ENCODE measurements around the gene ITPA.

The ITPA gene

DNA sequence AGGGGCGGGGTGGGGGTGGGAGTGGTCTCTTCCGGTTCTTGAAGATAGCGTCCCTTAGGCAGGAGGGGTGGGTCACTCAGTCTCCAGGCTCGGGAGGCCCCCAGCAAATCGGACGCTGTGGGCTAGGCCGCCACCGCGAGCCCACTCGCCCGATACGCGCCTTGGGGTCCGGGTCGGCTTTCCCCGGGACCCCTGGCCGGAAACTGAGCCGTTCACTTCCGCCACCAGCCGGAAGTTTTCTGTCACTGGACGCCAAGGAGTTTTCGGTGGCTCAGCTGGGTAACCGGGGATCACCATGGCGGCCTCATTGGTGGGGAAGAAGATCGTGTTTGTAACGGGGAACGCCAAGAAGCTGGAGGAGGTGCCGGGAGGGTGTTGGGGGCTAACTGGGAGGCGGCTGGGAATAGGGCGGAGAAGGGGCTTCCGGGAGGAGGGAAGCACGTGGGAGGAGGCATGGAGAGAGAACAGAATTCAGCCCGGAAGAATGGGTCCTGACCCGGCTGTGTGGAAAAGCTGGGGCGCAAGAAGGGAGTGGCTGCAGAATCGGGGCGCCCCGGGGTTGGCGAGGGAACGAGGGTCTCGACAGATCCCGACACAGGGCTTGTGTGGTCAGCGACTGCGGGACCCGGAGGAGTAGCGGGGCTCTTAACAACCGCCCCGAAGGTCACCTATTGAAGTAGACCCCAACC, at the start of gene ITPA:
Gene ITPA, plus strand, starts transcription at position 242 of the 689 bp plus-strand sequence. Its CDS starts 54 bp downstream, at position 296.
- peak; percentile 87 for DNase-seq (ENCODE audit: low spot score)

GRCh38 chr20:3160418-3160817, 48.9 kb upstream of the ITPA start:
- no peak for DNase-seq (ENCODE audit: low spot score)

DNA sequence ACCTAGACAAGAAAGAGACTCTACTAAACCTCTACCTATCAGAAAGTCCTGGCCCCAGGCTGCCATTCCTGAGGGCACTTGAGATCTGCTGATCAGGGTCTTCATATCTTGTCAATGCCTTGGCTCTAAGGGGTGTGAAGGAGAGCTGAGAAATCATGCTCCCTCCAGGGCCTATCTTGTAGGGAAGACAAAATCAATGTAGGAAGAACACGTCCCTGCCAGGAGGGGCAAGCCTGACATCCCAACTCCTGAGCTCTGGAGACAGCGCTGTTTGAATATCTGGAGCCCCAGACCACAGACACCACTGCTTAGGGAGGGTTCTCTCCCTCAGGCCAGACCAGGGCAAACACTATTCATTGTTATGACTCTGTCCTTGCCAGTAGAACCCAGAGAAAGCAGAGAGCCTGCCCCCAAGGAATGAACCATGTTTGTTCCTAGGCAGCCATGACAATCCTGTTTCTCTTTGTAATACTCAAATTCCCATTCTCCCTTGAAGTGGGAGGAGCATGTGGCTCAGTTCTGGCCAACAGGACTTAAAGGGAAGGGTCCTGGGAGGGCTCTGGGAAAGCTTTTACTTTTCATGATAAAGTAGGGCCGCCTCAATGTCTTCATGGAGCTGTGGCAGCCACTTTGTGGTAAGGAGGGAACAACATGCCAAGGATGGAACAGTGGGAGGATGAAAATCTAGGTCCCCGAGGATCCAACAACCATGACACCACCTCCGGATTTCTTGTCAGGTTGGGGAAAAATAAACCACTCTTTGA, 47.8 kb upstream of the ITPA start:
- no peak for DNase-seq (ENCODE audit: low spot score)

DNA sequence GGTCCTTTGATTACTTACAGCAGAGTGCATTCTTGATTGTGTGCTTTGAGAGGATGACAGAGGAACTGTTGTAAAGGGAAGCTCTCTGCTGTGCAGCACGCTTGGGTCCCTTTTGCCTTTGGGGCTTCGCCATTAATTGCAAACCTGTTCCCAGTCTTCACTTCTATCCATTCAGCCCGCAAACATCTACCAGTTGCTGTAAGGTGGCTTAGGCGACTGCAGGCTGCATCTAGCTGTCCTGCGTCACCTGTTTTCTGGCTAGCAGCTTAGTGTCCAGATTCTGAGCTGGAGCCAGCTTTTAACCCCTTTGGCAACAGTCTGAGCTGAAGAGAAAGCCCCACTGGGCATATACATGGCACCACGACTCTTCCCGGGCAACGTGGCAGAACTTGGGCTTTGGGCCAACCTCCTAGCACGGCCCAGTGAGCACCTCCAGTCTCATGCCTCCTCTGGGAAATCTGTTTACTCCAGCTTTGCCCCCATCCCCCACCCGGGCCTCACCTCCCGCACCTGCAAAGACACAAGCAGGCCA, 47.2 kb upstream of the ITPA start:
- peak; percentile 73 for DNase-seq (ENCODE audit: low spot score)

GRCh38 chr20:3163099-3164042, 45.9 kb upstream of the ITPA start:
- peak; percentile 26 for DNase-seq (ENCODE audit: low spot score)

DNA sequence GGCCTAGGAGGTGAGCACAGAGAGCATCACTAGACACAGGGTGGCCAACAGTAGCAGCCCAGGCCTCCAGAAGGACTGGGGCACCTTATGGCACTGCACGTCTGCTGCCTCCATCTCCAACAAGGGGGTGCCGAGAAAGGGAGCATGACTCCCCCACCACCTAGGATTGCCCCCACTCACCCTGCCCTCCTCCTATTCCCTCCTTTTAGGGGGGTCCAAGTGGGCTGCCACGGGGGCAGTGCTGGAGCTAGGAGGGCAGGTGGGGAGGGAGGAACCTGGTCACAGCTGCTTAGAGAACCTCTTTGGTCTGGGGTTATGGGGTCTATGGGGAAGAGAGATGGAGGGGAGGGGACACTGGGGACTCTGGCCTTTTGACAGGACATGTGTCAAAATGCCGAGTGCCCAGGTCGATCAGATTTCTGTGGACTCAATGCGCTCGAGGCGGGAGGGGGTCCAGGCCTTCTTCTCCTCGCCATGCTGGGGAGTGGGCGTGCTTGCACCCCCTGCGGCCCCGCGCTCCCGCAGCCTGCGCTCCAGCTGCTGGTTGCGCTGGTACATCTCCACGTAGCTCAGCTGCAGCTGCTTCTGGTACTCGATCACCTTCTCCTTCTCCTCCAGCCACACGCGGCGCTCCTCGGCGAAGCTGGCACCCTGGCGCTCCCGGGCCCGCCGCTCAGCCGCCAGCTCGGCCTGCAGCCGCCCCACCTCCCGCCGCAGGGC, 45.1 kb upstream of the ITPA start:
- peak; percentile 30 for DNase-seq (ENCODE audit: low spot score)

- DNase-seq (ENCODE audit: low spot score): no peak
Observed at GRCh38 chr20:3164763-3165410, 44.4 kb upstream of the ITPA start.

DNA sequence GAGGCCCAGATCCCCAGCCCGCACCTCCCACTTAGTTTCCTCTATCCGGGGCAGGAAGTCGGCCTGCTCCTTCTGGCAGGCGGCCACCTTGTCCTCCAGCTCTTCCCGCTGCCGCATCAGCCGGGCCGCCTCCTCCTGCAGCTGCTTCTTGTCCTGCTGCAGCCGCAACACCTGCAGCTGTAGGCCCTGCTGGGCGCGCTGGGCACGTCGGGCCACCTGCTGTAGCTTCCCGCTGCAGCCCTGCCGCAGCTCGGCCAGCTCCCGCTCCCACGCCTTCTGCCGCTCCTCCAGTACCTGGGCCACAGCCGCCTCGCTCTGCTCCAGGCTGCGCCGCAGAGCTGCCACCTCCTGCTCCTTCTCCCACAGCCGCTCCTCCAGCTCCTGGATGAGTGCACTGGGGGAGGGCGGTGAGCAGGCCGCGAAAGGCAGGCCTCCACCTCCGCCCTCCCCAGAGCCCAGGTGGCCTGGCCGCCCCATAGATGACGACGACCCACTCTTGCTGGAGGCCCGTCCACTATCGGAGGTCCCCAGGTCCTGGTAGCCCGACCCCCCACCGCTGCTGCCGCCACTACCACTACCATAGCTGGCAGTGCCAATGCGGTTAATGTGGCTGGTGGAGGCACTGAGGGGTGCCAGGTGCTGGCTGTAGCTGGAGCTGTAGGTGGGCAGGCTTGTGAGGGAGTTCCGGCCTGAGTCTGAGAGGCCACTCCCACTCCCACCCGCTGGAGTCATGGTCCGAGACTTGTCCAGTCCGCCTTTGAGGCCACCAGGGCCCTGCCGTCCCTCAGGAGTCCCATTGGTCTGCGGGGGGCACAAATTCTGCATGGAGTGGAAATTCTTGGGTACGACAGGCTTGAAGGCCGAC, 43.6 kb upstream of the ITPA start:
- peak; percentile 34 for DNase-seq (ENCODE audit: low spot score)

GRCh38 chr20:3166338-3166912, 42.9 kb upstream of the ITPA start:
- no peak for DNase-seq (ENCODE audit: low spot score)

DNA sequence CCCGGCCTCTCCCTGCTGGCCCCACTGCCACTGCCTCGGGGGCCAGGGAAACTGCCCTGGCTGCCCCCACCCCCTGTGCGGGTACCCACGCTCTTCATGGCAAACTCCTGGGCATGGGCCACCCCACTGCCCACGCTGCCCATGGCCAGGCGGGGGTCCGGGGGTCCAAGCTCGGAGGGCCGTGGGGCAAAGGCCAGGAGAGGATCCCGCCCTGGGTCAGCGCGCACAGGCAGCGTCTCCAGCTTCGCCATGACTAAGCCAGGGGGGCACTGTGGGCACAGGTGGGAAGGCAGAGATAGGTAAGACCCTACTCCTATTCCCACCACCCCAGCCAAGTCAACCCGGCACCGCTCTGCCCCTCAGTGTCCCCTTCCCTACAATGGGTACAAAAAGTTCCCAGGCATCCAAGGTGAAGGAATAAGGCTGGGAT, 42.4 kb upstream of the ITPA start:
- DNase-seq (ENCODE audit: low spot score): no peak

DNA sequence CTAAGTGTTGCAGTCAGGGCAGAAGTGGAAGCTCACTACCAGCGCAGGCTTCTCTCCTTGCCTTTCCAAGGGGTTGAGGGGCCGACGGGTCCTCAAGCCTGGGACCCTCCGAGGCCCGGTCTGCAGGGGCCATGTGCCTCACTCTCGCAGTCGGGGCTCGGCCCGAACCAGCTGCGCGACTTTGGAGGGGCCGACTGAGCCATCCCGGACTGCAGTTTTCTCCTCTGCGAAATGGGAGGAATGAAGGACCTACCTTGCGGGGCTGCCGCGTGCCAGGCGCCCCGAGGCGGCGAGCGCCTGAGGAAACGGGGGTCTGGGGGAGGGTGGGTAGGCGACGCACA, 41.6 kb upstream of the ITPA start:
- no peak for DNase-seq (ENCODE audit: low spot score)

- no peak for DNase-seq (ENCODE audit: low spot score)
Observed at GRCh38 chr20:3168079-3168828, 41.0 kb upstream of the ITPA start.

- no peak for DNase-seq (ENCODE audit: low spot score)
Observed at GRCh38 chr20:3168829-3169590, 40.3 kb upstream of the ITPA start.

DNA sequence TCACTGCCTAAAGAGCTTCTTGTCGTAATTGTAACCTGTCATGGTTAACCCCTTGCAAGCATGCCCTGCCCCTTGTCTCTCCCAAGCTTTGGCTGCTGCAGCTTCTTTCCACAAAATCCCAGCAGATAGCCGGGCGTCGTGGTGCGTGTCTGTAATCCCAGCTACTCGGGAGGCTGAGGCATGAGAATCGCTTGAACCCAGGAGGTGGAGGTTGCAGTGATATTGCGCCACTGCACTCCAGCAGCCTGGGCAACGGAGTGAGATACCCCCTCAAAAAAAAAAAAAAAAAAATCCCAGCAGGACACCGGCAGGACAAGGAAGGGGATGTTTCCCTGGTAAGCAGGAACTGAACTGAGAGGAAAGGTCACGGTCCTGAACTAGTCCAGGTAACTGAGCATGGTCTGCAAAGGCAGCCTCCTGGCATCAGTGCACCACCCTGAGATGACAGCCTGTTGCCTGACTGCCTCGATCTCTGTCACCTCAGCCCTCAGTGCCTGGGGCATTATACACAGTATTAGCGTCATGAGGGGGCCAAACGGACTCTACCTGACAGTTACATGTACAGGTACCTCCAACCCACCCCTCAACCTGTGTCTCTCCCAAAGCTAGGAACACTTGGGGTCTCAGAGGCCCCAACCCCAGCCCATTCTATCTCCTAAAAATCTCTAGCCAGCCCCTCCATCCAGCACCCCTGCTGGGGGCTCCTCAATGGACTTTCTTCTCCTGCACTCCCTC, 37.7 kb upstream of the ITPA start:
- DNase-seq (ENCODE audit: low spot score): no peak

DNA sequence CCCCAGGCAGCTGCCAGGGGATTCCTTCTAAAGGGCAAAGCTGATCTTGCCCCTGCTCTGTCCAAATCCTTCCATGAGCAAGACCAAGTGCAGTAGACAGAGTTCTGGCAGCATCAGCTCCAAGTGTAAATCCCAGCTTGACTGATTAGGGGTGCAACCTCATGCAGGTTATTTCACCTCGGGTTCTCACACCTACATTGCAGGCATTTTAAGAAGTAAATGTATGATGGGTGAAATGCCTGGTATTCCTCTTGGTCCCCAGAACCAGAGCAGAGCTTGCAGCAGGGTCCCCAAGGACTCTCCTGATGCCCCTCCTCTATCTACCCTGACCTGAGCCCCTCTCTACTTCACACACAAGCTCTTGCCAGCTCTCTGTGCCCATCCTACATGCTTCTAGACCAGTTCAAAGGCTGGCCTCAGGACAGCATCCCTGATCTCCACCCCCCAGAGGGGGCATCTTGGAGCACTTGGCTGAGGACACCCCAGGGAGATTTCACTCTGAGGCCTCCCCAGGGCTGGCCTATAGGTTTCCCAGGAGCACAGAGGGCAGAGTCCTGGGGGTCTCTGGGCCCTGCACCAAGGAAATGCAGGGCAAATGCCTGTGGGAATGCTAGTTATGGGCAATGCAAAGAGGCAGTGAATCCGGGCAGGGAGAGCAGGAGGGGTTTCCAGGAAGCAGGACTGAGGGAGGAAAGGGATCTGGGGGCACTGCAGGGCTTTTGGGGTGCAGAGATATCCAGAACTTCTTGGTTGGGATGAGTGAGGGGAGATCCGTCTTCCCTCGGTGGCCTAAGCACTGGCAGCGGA, 37.0 kb upstream of the ITPA start:
- DNase-seq (ENCODE audit: low spot score): no peak

GRCh38 chr20:3172933-3173609, 36.2 kb upstream of the ITPA start, which contains the start of gene LZTS3:
TSS of gene LZTS3 (minus strand) at chr20:3173549. CDS start at chr20:3167163, 6,386 bp downstream.
- DNase-seq (ENCODE audit: low spot score): peak; percentile 88
